Vagina (tissue), 2 donors: ENCODE data around the gene NGEF.

ENCODE experiments used
- POLR2A ChIP-seq, 2 donors: fragments of 450-650 bp; IDR thresholded peaks; one replicate each; pipeline ENCODE4 v1.6.1; 2017; ENCODE audit warnings: antibody characterized with exemption in 2 of 2, mild to moderate bottlenecking in 2 of 2, moderate library complexity in 2 of 2
- POLR2AphosphoS5 ChIP-seq, 2 donors: sonication (generic); formaldehyde crosslinking; IDR thresholded peaks; one replicate each; pipeline ENCODE4 v1.9.0; 2017; ENCODE audit warnings: antibody characterized with exemption in 2 of 2, mild to moderate bottlenecking in 2 of 2, low read depth in 1 of 2; ENCODE audit not compliant: insufficient read depth in 1 of 2
- TF ChIP-seq, protein P1 (sequence below), 3 experiments: fragments of 450-650 bp in 2 of 3; fragments of 200-600 bp in 1 of 3; sonication (generic) in 1 of 3; IDR thresholded peaks; one replicate each; pipeline ENCODE4 v1.5.1; 2017 to 2019; ENCODE audit warnings: antibody characterized with exemption in 3 of 3, mild to moderate bottlenecking in 2 of 3, moderate library complexity in 2 of 3

DNA sequence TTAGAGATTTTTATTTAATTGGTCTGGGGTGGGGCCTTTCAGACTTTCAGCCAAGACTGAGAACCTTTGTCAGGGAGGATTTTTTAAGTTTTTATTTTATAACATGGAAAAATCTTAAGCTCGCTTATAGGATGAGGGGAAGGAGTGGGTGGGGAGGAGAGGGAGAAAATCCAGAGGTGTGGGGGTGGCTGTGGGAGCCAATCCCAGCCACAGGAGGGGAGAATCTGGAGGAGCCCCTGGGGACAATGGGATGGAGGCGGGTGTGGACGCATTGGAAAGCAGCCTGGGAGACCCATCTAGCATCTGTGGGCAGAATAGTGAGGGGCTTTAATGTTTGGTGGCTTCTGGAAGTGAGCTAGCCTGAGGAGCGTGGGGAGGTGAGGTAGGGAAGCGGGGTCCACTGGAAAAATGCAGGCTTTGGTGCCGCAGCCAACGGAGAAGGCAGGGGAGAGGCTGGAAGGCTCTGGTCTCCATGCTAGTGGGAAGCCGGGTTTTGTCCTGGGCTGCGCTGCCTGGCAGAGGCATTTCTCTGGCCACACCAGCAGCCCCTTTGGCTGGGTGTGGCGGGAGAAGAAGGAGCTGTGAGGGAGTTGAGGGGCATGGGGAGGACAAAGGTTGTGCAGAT is 35.6 kb upstream of the NGEF start:
- TF ChIP-seq, protein P1, sequence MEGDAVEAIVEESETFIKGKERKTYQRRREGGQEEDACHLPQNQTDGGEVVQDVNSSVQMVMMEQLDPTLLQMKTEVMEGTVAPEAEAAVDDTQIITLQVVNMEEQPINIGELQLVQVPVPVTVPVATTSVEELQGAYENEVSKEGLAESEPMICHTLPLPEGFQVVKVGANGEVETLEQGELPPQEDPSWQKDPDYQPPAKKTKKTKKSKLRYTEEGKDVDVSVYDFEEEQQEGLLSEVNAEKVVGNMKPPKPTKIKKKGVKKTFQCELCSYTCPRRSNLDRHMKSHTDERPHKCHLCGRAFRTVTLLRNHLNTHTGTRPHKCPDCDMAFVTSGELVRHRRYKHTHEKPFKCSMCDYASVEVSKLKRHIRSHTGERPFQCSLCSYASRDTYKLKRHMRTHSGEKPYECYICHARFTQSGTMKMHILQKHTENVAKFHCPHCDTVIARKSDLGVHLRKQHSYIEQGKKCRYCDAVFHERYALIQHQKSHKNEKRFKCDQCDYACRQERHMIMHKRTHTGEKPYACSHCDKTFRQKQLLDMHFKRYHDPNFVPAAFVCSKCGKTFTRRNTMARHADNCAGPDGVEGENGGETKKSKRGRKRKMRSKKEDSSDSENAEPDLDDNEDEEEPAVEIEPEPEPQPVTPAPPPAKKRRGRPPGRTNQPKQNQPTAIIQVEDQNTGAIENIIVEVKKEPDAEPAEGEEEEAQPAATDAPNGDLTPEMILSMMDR (IDR thresholded peaks at IDR 0.05): no peak
- no peak for TF ChIP-seq POLR2AphosphoS5 (IDR thresholded peaks at IDR 0.05; ENCODE audit: insufficient read depth in 1 of 2, low read depth in 1 of 2)
- TF ChIP-seq POLR2A (IDR thresholded peaks at IDR 0.05): no peak
